Pancreas (tissue), 10 donors: ENCODE data around the gene TNFAIP2. TPM values are rescaled to one million over a fixed set of nuclear protein-coding genes. Genes with fewer than 3 reads are reported as not detected.

Experiments used
- ATAC-seq, 4 donors: fragments of 200-7000 bp; cut with Tn5 transposase; one replicate each; pipeline versions ENCODE4 v1.8.0 to v1.9.1; 2020; ENCODE audit warnings: mild to moderate bottlenecking in 4 of 4, moderate library complexity in 4 of 4
- DNase-seq, 6 donors: peaks; one replicate each; pipeline ENCODE4 v3.0.0-alpha.2; 2020
- FAIRE-seq: peaks from 2 replicates; lab custom pipeline; 2012; peaks lifted over from hg19 to GRCh38; lab: Jason Lieb, UNC
- H3K27ac ChIP-seq, 4 donors: fragments of 200-600 bp; sonication (generic); 1 replicate in 3 of 4; 2 replicates in 1 of 4; pipeline versions ENCODE4 v1.5.0 to v1.8.0; 2020
- H3K27me3 ChIP-seq, 4 donors: fragments of 200-600 bp; one replicate each; pipeline ENCODE4 v1.8.0; 2021
- H3K36me3 ChIP-seq, 3 donors: fragments of 200-600 bp; sonication (generic) in 1 of 3; one replicate each; pipeline versions ENCODE4 v1.5.0 to v1.8.0; 2020 to 2021
- H3K4me1 ChIP-seq, 3 donors: fragments of 200-600 bp; one replicate each; pipeline ENCODE4 v1.8.0; 2021
- H3K4me3 ChIP-seq, 4 donors: fragments of 200-600 bp; sonication (generic) in 2 of 4; one replicate each; pipeline versions ENCODE4 v1.5.0 to v1.8.0; 2020 to 2021
- H3K9me3 ChIP-seq, 4 donors: fragments of 200-600 bp; one replicate each; pipeline ENCODE4 v1.8.0; 2021
- CTCF ChIP-seq, 4 donors: fragments of 200-600 bp; sonication (generic) in 3 of 4; IDR thresholded peaks; one replicate each; pipeline versions ENCODE4 v1.5.0 to v1.8.0; 2021; ENCODE audit warnings: antibody characterized with exemption in 4 of 4
- WGBS, 2 donors: extraction: QIAGEN DNeasy Blood & Tissue Kit; methylation state at CpG; one replicate each; pipeline ENCODE4 v1.1.7; 2013; 5-methylcytosine and 5-hydroxymethylcytosine counted together
- intact Hi-C, 3 donors: fragments of 100-400 bp; cut with DNase I; formaldehyde crosslinking; loops; one replicate each; pipeline versions ENCODE4 v1.11.1 to v1.14.2; 2022
- polyA plus RNA-seq, 2 donors: library from polyadenylated mRNA; stranded (reverse); fragments of 200-250 nt; gene quantifications; one replicate each; pipeline ENCODE4 v1.2.3, GENCODE V29; 2013
- total RNA-seq, 6 donors: library from RNA; stranded (reverse); fragmentation: NEBNext Ultra II Directional in 4 of 6; extraction: Animal tissue kit (Norgen Biotek cat#: 25700) in 4 of 6; gene quantifications; one replicate each; pipeline versions ENCODE4 v1.2.1 to v1.2.4, GENCODE V29; 2021 to 2023
- donor health status: healthy with polysubstance abuse.
- donor health status: DM: no; HTN: no; CAD: no; lungs with moderate emphysema.
- donor health status: DM: no; HTN: no; CAD: no.
- donor health status: control.
- donor health status: control.
- donor health status: Bipolar disorder and iron deficiency.
- donor health status: DM: yes; HTN: yes; CAD: no.
- donor health status: DM: no; HTN: no; CAD: no.
- donor health status: DM: no; HTN: no; CAD: no.
- donor health status: DM: yes; HTN: yes; CAD: no.

The TNFAIP2 gene
- total and polyA plus RNA-seq, 8 donors, result 7.0 to 288 (median 50.6) TPM

- DNase-seq (no peak), ATAC-seq (no peak), FAIRE-seq (no peak)
- H3K27me3 ChIP-seq, result no peaks in the 10 kb centered on the region
- peaks cover 6 to 10% (median 9%) of the 10 kb centered on the region in 3 donors for H3K4me1 ChIP-seq
- no peak overlapping the region for H3K27ac ChIP-seq
- whole genome bisulfite sequencing, 2 donors, result 19 to 25% methylated on average over 19 to 20 of the region's 20 CpGs
- H3K36me3 ChIP-seq, result no peaks in the 10 kb centered on the region
- intact Hi-C loops, result loop anchor here in 2 of 3 donors (10.0 kb wide), 2 partner anchors 80 to 190 kb away; no protein-coding TSS in a partner anchor
- peak overlapping the region in 1 of 4 donors; percentile 22 for H3K4me3 ChIP-seq
- TF ChIP-seq CTCF (IDR thresholded peaks at IDR 0.05), result no peak
- no peaks in the 10 kb centered on the region for H3K9me3 ChIP-seq
Observed at GRCh38 chr14:103104389-103104653, 18.9 kb upstream of the TNFAIP2 start.

- WGBS, 2 donors, result 5 to 9% methylated on average over 41 to 59 of the region's 59 CpGs
- intact Hi-C loops, result loop anchor here in 2 of 3 donors (10.0 kb wide), 2 partner anchors 80 to 190 kb away; no protein-coding TSS in a partner anchor
- Histone ChIP-seq H3K9me3 (no peaks in the 10 kb centered on the region), H3K4me3 (peak overlapping the region in 1 of 4 donors; percentile 22), H3K36me3 (no peaks in the 10 kb centered on the region), H3K4me1 (peaks cover under 1 to 5% (median 4%) of the 10 kb centered on the region in 3 donors), H3K27me3 (no peaks in the 10 kb centered on the region), H3K27ac (no peak overlapping the region)
- peak; percentile 68 to 96 (median 84) for DNase-seq
- FAIRE-seq, result no peak
- TF ChIP-seq CTCF (IDR thresholded peaks at IDR 0.05), result peak; percentile 90 to 92 (median 92)
- peak; percentile 84 to 90 (median 88) for ATAC-seq
Observed at GRCh38 chr14:103104654-103105452, 18.4 kb upstream of the TNFAIP2 start.

- TF ChIP-seq CTCF (IDR thresholded peaks at IDR 0.05), result no peak
- ATAC-seq (no peak), DNase-seq (peak in 2 of 6 donors; percentile 32 to 40), FAIRE-seq (no peak)
- H3K4me1 ChIP-seq, result peaks cover 5 to 8% (median 7%) of the 10 kb centered on the region in 3 donors
- no peak overlapping the region for H3K27ac ChIP-seq
- no peaks in the 10 kb centered on the region for H3K27me3 ChIP-seq
- H3K9me3 ChIP-seq, result no peaks in the 10 kb centered on the region
- WGBS, 2 donors, result 53 to 65% methylated on average over 9 of the region's 9 CpGs
- no peak overlapping the region for H3K4me3 ChIP-seq
- intact Hi-C loops, result loop anchor here in 2 of 3 donors (10.0 kb wide), 2 partner anchors 79 to 189 kb away; no protein-coding TSS in a partner anchor
- H3K36me3 ChIP-seq, result no peaks in the 10 kb centered on the region
Observed at GRCh38 chr14:103105580-103106150, 17.6 kb upstream of the TNFAIP2 start.

GRCh38 chr14:103107455-103107854 lies 15.8 kb upstream of the TNFAIP2 start:
- peaks cover 19 to 23% (median 19%) of the 10 kb centered on the region in 3 donors for H3K4me1 ChIP-seq

More at GRCh38 chr14:103107455-103107854, 15.8 kb upstream of the TNFAIP2 start:
- H3K36me3 ChIP-seq, result no peaks in the 10 kb centered on the region
- H3K27me3 ChIP-seq, result no peaks in the 10 kb centered on the region
- no peak overlapping the region for H3K27ac ChIP-seq
- no peaks in the 10 kb centered on the region for H3K9me3 ChIP-seq
- WGBS, 2 donors, result 88 to 93% methylated on average over 20 to 23 of the region's 23 CpGs
- no peak overlapping the region for H3K4me3 ChIP-seq
- DNase-seq (peak in 1 of 6 donors; percentile 20), FAIRE-seq (no peak), ATAC-seq (no peak)
- no peak for TF ChIP-seq CTCF (IDR thresholded peaks at IDR 0.05)
- intact Hi-C loops, result loop anchor here in 2 of 3 donors (10.0 kb wide), 2 partner anchors 77 to 187 kb away; no protein-coding TSS in a partner anchor
